Astrocyte (in vitro differentiated cells and primary cell): ENCODE results near the gene CFAP206.

Experiments used
- CTCF ChIP-seq: IDR thresholded peaks from 2 replicates; pipeline ENCODE4 v1.5.1; 2011; ENCODE audit warnings: low read depth, mild to moderate bottlenecking, inconsistent platforms, low read length, moderate library complexity; ENCODE audit not compliant: insufficient read depth
- EZH2 ChIP-seq: IDR thresholded peaks from 2 replicates; pipeline ENCODE4 v1.6.1; 2012; ENCODE audit warnings: mild to moderate bottlenecking, low read length, inconsistent platforms; ENCODE audit not compliant: insufficient read depth

GRCh38 chr6:87382861-87383260 is 24.9 kb upstream of the CFAP206 start:
- TF ChIP-seq CTCF (no peak), EZH2 (no peak)
